ENCODE measurements around the gene DDX56. TPM values are rescaled to one million over a fixed set of nuclear protein-coding genes. Genes with fewer than 3 reads are reported as not detected.

The DDX56 gene
- polyA plus RNA-seq, 2 donors: 50.1 to 84.0 TPM

- H3K27ac ChIP-seq (ENCODE audit: low read depth in 2 of 2, low read length in 1 of 2): no peak overlapping the region
- no peaks in the 10 kb centered on the region for H3K36me3 ChIP-seq (ENCODE audit: control insufficient read depth in 2 of 2, insufficient read depth in 2 of 2, low read length in 1 of 2)
- peaks cover 0 to 2% of the 10 kb centered on the region in 2 donors for H3K9me3 ChIP-seq (ENCODE audit: control insufficient read depth in 2 of 2, insufficient read depth in 1 of 2, low read depth in 1 of 2, low read length in 1 of 2)
- no peaks in the 10 kb centered on the region for H3K27me3 ChIP-seq (ENCODE audit: control insufficient read depth in 1 of 2, insufficient read depth in 2 of 2, low read length in 2 of 2)
- peaks cover 0 to 13% of the 10 kb centered on the region in 2 donors for H3K4me1 ChIP-seq (ENCODE audit: control insufficient read depth in 2 of 2, insufficient read depth in 2 of 2, low read length in 1 of 2)
- no peak overlapping the region for H3K4me3 ChIP-seq (ENCODE audit: low read depth in 1 of 2, low read length in 2 of 2)
- 86 to 95% methylated on average over 6 of the region's 6 CpGs for WGBS, 2 donors
Observed at GRCh38 chr7:44537442-44537841, 36.3 kb downstream of the DDX56 start.

- no peaks in the 10 kb centered on the region for H3K36me3 ChIP-seq (ENCODE audit: control insufficient read depth in 2 of 2, insufficient read depth in 2 of 2, low read length in 1 of 2)
- no peak overlapping the region for H3K27ac ChIP-seq (ENCODE audit: low read depth in 2 of 2, low read length in 1 of 2)
- peaks cover 0 to under 1% of the 10 kb centered on the region in 2 donors for H3K4me1 ChIP-seq (ENCODE audit: control insufficient read depth in 2 of 2, insufficient read depth in 2 of 2, low read length in 1 of 2)
- WGBS, 2 donors: 79 to 90% methylated on average over 10 of the region's 10 CpGs
- H3K9me3 ChIP-seq (ENCODE audit: control insufficient read depth in 2 of 2, insufficient read depth in 1 of 2, low read depth in 1 of 2, low read length in 1 of 2): peaks cover 0 to under 1% of the 10 kb centered on the region in 2 donors
- no peak overlapping the region for H3K4me3 ChIP-seq (ENCODE audit: low read depth in 1 of 2, low read length in 2 of 2)
- H3K27me3 ChIP-seq (ENCODE audit: control insufficient read depth in 1 of 2, insufficient read depth in 2 of 2, low read length in 2 of 2): no peaks in the 10 kb centered on the region
Observed at GRCh38 chr7:44536090-44536489, 37.6 kb downstream of the DDX56 start.

GRCh38 chr7:44535348-44536064 is 38.2 kb downstream of the DDX56 start:
- no peaks in the 10 kb centered on the region for H3K36me3 ChIP-seq (ENCODE audit: control insufficient read depth in 2 of 2, insufficient read depth in 2 of 2, low read length in 1 of 2)
- no peak overlapping the region for H3K4me3 ChIP-seq (ENCODE audit: low read depth in 1 of 2, low read length in 2 of 2)
- no peaks in the 10 kb centered on the region for H3K4me1 ChIP-seq (ENCODE audit: control insufficient read depth in 2 of 2, insufficient read depth in 2 of 2, low read length in 1 of 2)
- no peaks in the 10 kb centered on the region for H3K9me3 ChIP-seq (ENCODE audit: control insufficient read depth in 2 of 2, insufficient read depth in 1 of 2, low read depth in 1 of 2, low read length in 1 of 2)
- H3K27ac ChIP-seq (ENCODE audit: low read depth in 2 of 2, low read length in 1 of 2): no peak overlapping the region
- H3K27me3 ChIP-seq (ENCODE audit: control insufficient read depth in 1 of 2, insufficient read depth in 2 of 2, low read length in 2 of 2): no peaks in the 10 kb centered on the region
- WGBS, 2 donors: 89 to 91% methylated on average over 8 of the region's 8 CpGs

GRCh38 chr7:44534501-44534900 is 39.2 kb downstream of the DDX56 start:
- Histone ChIP-seq H3K4me1 (ENCODE audit: control insufficient read depth in 2 of 2, insufficient read depth in 2 of 2, low read length in 1 of 2) (no peaks in the 10 kb centered on the region), H3K4me3 (ENCODE audit: low read depth in 1 of 2, low read length in 2 of 2) (no peak overlapping the region), H3K9me3 (ENCODE audit: control insufficient read depth in 2 of 2, insufficient read depth in 1 of 2, low read depth in 1 of 2, low read length in 1 of 2) (no peaks in the 10 kb centered on the region), H3K27ac (ENCODE audit: low read depth in 2 of 2, low read length in 1 of 2) (no peak overlapping the region), H3K36me3 (ENCODE audit: control insufficient read depth in 2 of 2, insufficient read depth in 2 of 2, low read length in 1 of 2) (no peaks in the 10 kb centered on the region), H3K27me3 (ENCODE audit: control insufficient read depth in 1 of 2, insufficient read depth in 2 of 2, low read length in 2 of 2) (no peaks in the 10 kb centered on the region)
- WGBS, 2 donors: 68 to 72% methylated on average over 7 of the region's 7 CpGs

- Histone ChIP-seq H3K4me3 (ENCODE audit: low read depth in 1 of 2, low read length in 2 of 2) (no peak overlapping the region), H3K9me3 (ENCODE audit: control insufficient read depth in 2 of 2, insufficient read depth in 1 of 2, low read depth in 1 of 2, low read length in 1 of 2) (no peaks in the 10 kb centered on the region), H3K27ac (ENCODE audit: low read depth in 2 of 2, low read length in 1 of 2) (no peak overlapping the region), H3K4me1 (ENCODE audit: control insufficient read depth in 2 of 2, insufficient read depth in 2 of 2, low read length in 1 of 2) (no peaks in the 10 kb centered on the region), H3K36me3 (ENCODE audit: control insufficient read depth in 2 of 2, insufficient read depth in 2 of 2, low read length in 1 of 2) (no peaks in the 10 kb centered on the region), H3K27me3 (ENCODE audit: control insufficient read depth in 1 of 2, insufficient read depth in 2 of 2, low read length in 2 of 2) (no peaks in the 10 kb centered on the region)
- 56 to 59% methylated on average over 5 of the region's 5 CpGs for WGBS, 2 donors
Observed at GRCh38 chr7:44534087-44534486, 39.6 kb downstream of the DDX56 start.

GRCh38 chr7:44533301-44534055 is 40.2 kb downstream of the DDX56 start:
- Histone ChIP-seq H3K27ac (ENCODE audit: low read depth in 2 of 2, low read length in 1 of 2) (no peak overlapping the region), H3K4me1 (ENCODE audit: control insufficient read depth in 2 of 2, insufficient read depth in 2 of 2, low read length in 1 of 2) (no peaks in the 10 kb centered on the region), H3K36me3 (ENCODE audit: control insufficient read depth in 2 of 2, insufficient read depth in 2 of 2, low read length in 1 of 2) (no peaks in the 10 kb centered on the region), H3K4me3 (ENCODE audit: low read depth in 1 of 2, low read length in 2 of 2) (no peak overlapping the region), H3K9me3 (ENCODE audit: control insufficient read depth in 2 of 2, insufficient read depth in 1 of 2, low read depth in 1 of 2, low read length in 1 of 2) (no peaks in the 10 kb centered on the region), H3K27me3 (ENCODE audit: control insufficient read depth in 1 of 2, insufficient read depth in 2 of 2, low read length in 2 of 2) (no peaks in the 10 kb centered on the region)
- 71 to 78% methylated on average over 8 of the region's 8 CpGs for WGBS, 2 donors

- H3K27ac ChIP-seq (ENCODE audit: low read depth in 2 of 2, low read length in 1 of 2): no peak overlapping the region
- H3K4me1 ChIP-seq (ENCODE audit: control insufficient read depth in 2 of 2, insufficient read depth in 2 of 2, low read length in 1 of 2): no peaks in the 10 kb centered on the region
- H3K36me3 ChIP-seq (ENCODE audit: control insufficient read depth in 2 of 2, insufficient read depth in 2 of 2, low read length in 1 of 2): no peaks in the 10 kb centered on the region
- H3K4me3 ChIP-seq (ENCODE audit: low read depth in 1 of 2, low read length in 2 of 2): no peak overlapping the region
- no peaks in the 10 kb centered on the region for H3K27me3 ChIP-seq (ENCODE audit: control insufficient read depth in 1 of 2, insufficient read depth in 2 of 2, low read length in 2 of 2)
- WGBS, 2 donors: 83 to 85% methylated on average over 17 of the region's 17 CpGs
- no peaks in the 10 kb centered on the region for H3K9me3 ChIP-seq (ENCODE audit: control insufficient read depth in 2 of 2, insufficient read depth in 1 of 2, low read depth in 1 of 2, low read length in 1 of 2)
Observed at GRCh38 chr7:44531421-44532380, 42.0 kb downstream of the DDX56 start.

GRCh38 chr7:44530990-44531389 is 42.7 kb downstream of the DDX56 start:
- H3K4me3 ChIP-seq (ENCODE audit: low read depth in 1 of 2, low read length in 2 of 2): no peak overlapping the region
- no peaks in the 10 kb centered on the region for H3K9me3 ChIP-seq (ENCODE audit: control insufficient read depth in 2 of 2, insufficient read depth in 1 of 2, low read depth in 1 of 2, low read length in 1 of 2)
- no peaks in the 10 kb centered on the region for H3K36me3 ChIP-seq (ENCODE audit: control insufficient read depth in 2 of 2, insufficient read depth in 2 of 2, low read length in 1 of 2)
- H3K27ac ChIP-seq (ENCODE audit: low read depth in 2 of 2, low read length in 1 of 2): no peak overlapping the region
- H3K27me3 ChIP-seq (ENCODE audit: control insufficient read depth in 1 of 2, insufficient read depth in 2 of 2, low read length in 2 of 2): no peaks in the 10 kb centered on the region
- WGBS, 2 donors: 63 to 65% methylated on average over 10 of the region's 10 CpGs
- H3K4me1 ChIP-seq (ENCODE audit: control insufficient read depth in 2 of 2, insufficient read depth in 2 of 2, low read length in 1 of 2): no peaks in the 10 kb centered on the region

GRCh38 chr7:44524811-44525388 is 48.8 kb downstream of the DDX56 start:
- 76 to 85% methylated on average over 3 of the region's 3 CpGs for WGBS, 2 donors
- Histone ChIP-seq H3K27me3 (ENCODE audit: control insufficient read depth in 1 of 2, insufficient read depth in 2 of 2, low read length in 2 of 2) (no peaks in the 10 kb centered on the region), H3K36me3 (ENCODE audit: control insufficient read depth in 2 of 2, insufficient read depth in 2 of 2, low read length in 1 of 2) (no peaks in the 10 kb centered on the region), H3K27ac (ENCODE audit: low read depth in 2 of 2, low read length in 1 of 2) (no peak overlapping the region), H3K4me3 (ENCODE audit: low read depth in 1 of 2, low read length in 2 of 2) (no peak overlapping the region), H3K9me3 (ENCODE audit: control insufficient read depth in 2 of 2, insufficient read depth in 1 of 2, low read depth in 1 of 2, low read length in 1 of 2) (peaks cover 0 to 2% of the 10 kb centered on the region in 2 donors), H3K4me1 (ENCODE audit: control insufficient read depth in 2 of 2, insufficient read depth in 2 of 2, low read length in 1 of 2) (no peaks in the 10 kb centered on the region)
